GM12878 (cell line): Measurements from ENCODE around the gene EPOP. TPM values are rescaled to one million over a fixed set of nuclear protein-coding genes. Genes with fewer than 3 reads are reported as not detected.

ENCODE experiments used
- ATAC-seq: fragments of 200-7000 bp; cut with Tn5 transposase; 3 replicates; pipeline ENCODE4 v1.9.1; 2020; ENCODE audit warnings: mild to moderate bottlenecking, moderate library complexity
- BruUV-seq: library from RNA; stranded (reverse); fragments of 400-500 nt; replicated peaks from 2 replicates; lab custom pipeline; 2021; lab: Mats Ljungman, UMichigan
- CTCF ChIA-PET: fragments of 300-600 bp; sonication (Branson Sonifier 250); formaldehyde crosslinking; extraction: SDS; loops from one replicate; lab custom pipeline; 2021; ENCODE audit warnings: inconsistent platforms; lab: Yijun Ruan, JAX
- POLR2A ChIA-PET: fragments of 350-600 bp; formaldehyde crosslinking; extraction: SDS; loops from one replicate; lab custom pipeline; 2021; ENCODE audit warnings: inconsistent platforms; lab: Charles Lee
- RAD21 ChIA-PET: fragments of 300-600 bp; sonication (Branson Sonifier 250); formaldehyde crosslinking; loops from one replicate; lab custom pipeline; 2023; ENCODE audit warnings: antibody characterized with exemption; ENCODE audit not compliant: unreplicated experiment; lab: Charles Lee
- SMC1A ChIA-PET: fragments of 300-600 bp; sonication (Branson Sonifier 250); formaldehyde crosslinking; loops from one replicate; lab custom pipeline; 2023; ENCODE audit not compliant: unreplicated experiment, uncharacterized antibody; lab: Charles Lee
- DNase-seq: peaks from one replicate; pipeline ENCODE4 v3.0.0-alpha.2; 2011; ENCODE audit warnings: low read depth, low spot score
- FAIRE-seq: peaks from 3 replicates; lab custom pipeline; 2011; peaks lifted over from hg19 to GRCh38; lab: Jason Lieb, UNC
- H2AFZ ChIP-seq: 2 replicates; pipeline ENCODE4 v1.6.0; 2011; ENCODE audit warnings: low read depth, low read length, control low read depth; ENCODE audit not compliant: control insufficient read depth
- H3K27ac ChIP-seq: 2 replicates; pipeline ENCODE4 v1.5.1; 2011; ENCODE audit warnings: control low read depth; ENCODE audit not compliant: control insufficient read depth, insufficient read depth
- H3K27me3 ChIP-seq, 2 experiments: replicated peaks in 1 of 2; 2 replicates each; pipeline versions ENCODE4 v1.6.0 to v1.6.1; 2011; ENCODE audit warnings: low read length in 1 of 2; ENCODE audit not compliant: control insufficient read depth in 2 of 2, insufficient read depth in 2 of 2
- H3K36me3 ChIP-seq, 2 experiments: 2 replicates each; pipeline ENCODE4 v1.5.1; 2011; ENCODE audit warnings: low read length in 1 of 2; ENCODE audit not compliant: control insufficient read depth in 2 of 2, insufficient read depth in 2 of 2
- H3K4me1 ChIP-seq: 2 replicates; pipeline ENCODE4 v1.6.1; 2011; ENCODE audit warnings: mild to moderate bottlenecking, low read length, moderate library complexity, mixed read lengths; ENCODE audit not compliant: control insufficient read depth, insufficient read depth
- H3K4me2 ChIP-seq: 2 replicates; pipeline ENCODE4 v1.6.0; 2011; ENCODE audit warnings: control low read depth; ENCODE audit not compliant: control insufficient read depth, insufficient read depth
- H3K4me3 ChIP-seq: fragments of 200-600 bp; sonication (generic); 2 replicates; pipeline ENCODE4 v1.5.1; 2016
- H3K79me2 ChIP-seq: 2 replicates; pipeline ENCODE4 v1.6.0; 2011; ENCODE audit warnings: low read length; ENCODE audit not compliant: control insufficient read depth, insufficient read depth
- H3K9ac ChIP-seq: 2 replicates; pipeline ENCODE4 v1.8.0; 2011; ENCODE audit warnings: low read length, control low read depth, mixed read lengths; ENCODE audit not compliant: control insufficient read depth, insufficient read depth
- H3K9me3 ChIP-seq: replicated peaks from 3 replicates; pipeline ENCODE4 v1.5.1; 2011; ENCODE audit warnings: mild to moderate bottlenecking, low read length; ENCODE audit not compliant: control insufficient read depth, insufficient read depth
- H4K20me1 ChIP-seq: 2 replicates; pipeline ENCODE4 v1.6.0; 2011; ENCODE audit not compliant: control insufficient read depth, insufficient read depth
- FOXM1 ChIP-seq: IDR thresholded peaks from 2 replicates; pipeline ENCODE4 v1.6.1; 2012; ENCODE audit warnings: low read depth, mild to moderate bottlenecking, inconsistent platforms, low read length, moderate library complexity
- NFYA ChIP-seq: IDR thresholded peaks from 2 replicates; pipeline ENCODE4 v1.6.1; 2011; ENCODE audit warnings: low read depth, mild to moderate bottlenecking, low read length, improper control_type of control experiment, borderline replicate concordance
- POLR2AphosphoS5 ChIP-seq: IDR thresholded peaks from 2 replicates; pipeline ENCODE4 v1.6.1; 2011; ENCODE audit warnings: mild to moderate bottlenecking, low read length, inconsistent platforms
- RAD51 ChIP-seq: fragments of 450-650 bp; IDR thresholded peaks from 2 replicates; pipeline ENCODE4 v1.6.1; 2016; ENCODE audit warnings: moderate library complexity, mild to moderate bottlenecking, inconsistent platforms
- WGBS: methylation state at CpG from one replicate; pipeline ENCODE4 v1.1.6; 2016; ENCODE audit warnings: low lambda C conversion rate; ENCODE audit not compliant: insufficient replicate concordance, insufficient coverage; ENCODE audit errors: missing lambda C conversion rate; 5-methylcytosine and 5-hydroxymethylcytosine counted together
- in situ Hi-C: fragments of 300-500 bp; cut with MboI; formaldehyde crosslinking; loops from 9 replicates; pipeline ENCODE4 v1.14.3; 2018; ENCODE audit warnings: mixed read lengths
- intact Hi-C: fragments of 100-400 bp; cut with micrococcal nuclease; formaldehyde crosslinking; loops from one replicate; pipeline ENCODE4 v1.14.2; 2022; ENCODE audit not compliant: unreplicated experiment
- polyA plus RNA-seq, 11 experiments: library from polyadenylated mRNA; depleted of rRNA in 4 of 11; unstranded in 6 of 11; stranded (reverse) in 5 of 11; fragments of >200 nt; fragmentation: Nextera tagmentation in 4 of 11; fragmentation: Illumina TruSeq in 1 of 11; extraction: Ambion mirVana in 4 of 11; extraction: Trizol in 1 of 11; gene quantifications; 1 replicate in 1 of 11; 2 replicates in 10 of 11; pipeline versions ENCODE4 v1.2.1 to v1.2.3, GENCODE V29; 2011 to 2016; ENCODE audit warnings: inconsistent platforms in 2 of 11, missing spikeins in 2 of 11, low read depth in 1 of 11
- total RNA-seq, 4 experiments: library from RNA; depleted of rRNA in 3 of 4; stranded (reverse); fragments of >200 nt in 3 of 4; fragmentation: Illumina TruSeq in 1 of 4; extraction: Trizol in 1 of 4; gene quantifications; 2 replicates each; pipeline versions ENCODE4 v1.2.1 to v1.2.3, GENCODE V29; 2013 to 2021
- TF ChIP-seq, protein P1 (sequence below), 3 experiments: IDR thresholded peaks in 2 of 3; conservative IDR thresholded peaks in 1 of 3; 2 replicates each; pipeline ENCODE4 v1.5.1; 2011; ENCODE audit warnings: low read depth in 3 of 3, low read length in 3 of 3, mild to moderate bottlenecking in 3 of 3, control low read depth in 2 of 3, moderate library complexity in 2 of 3, inconsistent platforms in 1 of 3, mixed read lengths in 1 of 3; ENCODE audit not compliant: control insufficient read depth in 2 of 3, insufficient read depth in 1 of 3; ENCODE audit errors: extremely low read depth in 1 of 3

EPOP gene
- total and polyA plus RNA-seq, 10 of the 15 experiments (the other 5 are each of a cell fraction or from before 2014, with no cell fraction given): 0.53 to 9.0 (median 3.7) TPM

- no TSS peak for BruUV-seq
- WGBS: 2% methylated on average over 2 of the region's 2 CpGs
- Histone ChIP-seq H3K27ac (no peak overlapping the region), H4K20me1 (peaks cover 4% of the 10 kb centered on the region; the same call in 1 of the 2 replicates), H3K27me3 (peaks cover 8 to 13% of the 10 kb centered on the region in 2 experiments; a peak in 3 of 4 replicates), H3K79me2 (no peaks in the 10 kb centered on the region), H3K36me3 (no peaks in the 10 kb centered on the region), H3K4me2 (no peak overlapping the region), H3K9me3 (no peaks in the 10 kb centered on the region), H3K4me3 (no peak overlapping the region), H3K4me1 (peaks cover 8% of the 10 kb centered on the region), H3K9ac (no peak overlapping the region), H2AFZ (no peak overlapping the region)
- in situ Hi-C loops (loop anchor here (5.0 kb wide), 1 partner anchor 110 kb away; no protein-coding TSS in a partner anchor), intact Hi-C loops (loop anchor here (1.0 to 5.0 kb wide), 7 partner anchors 61 to 244 kb away; no protein-coding TSS in a partner anchor)
- ATAC-seq: no peak
- CTCF ChIA-PET: interaction anchor here (0.6 to 14.9 kb wide), 40 partner anchors 10 to 324 kb away, joined by 3 to 492 read pairs (median 5); partner anchors contain the start of gene GPR179
- SMC1A ChIA-PET: interaction anchor here (0.6 to 10.8 kb wide), 25 partner anchors 9 to 486 kb away, joined by 3 to 227 read pairs (median 4); partner anchors contain the start of gene SRCIN1
- no peak for DNase-seq
- RAD21 ChIA-PET: interaction anchor here (0.6 to 13.5 kb wide), 22 partner anchors 8 to 318 kb away, joined by 3 to 294 read pairs (median 4); partner anchors contain the start of genes ARHGAP23, PSMB3 and SRCIN1
- TF ChIP-seq NFYA: no peak
- TF ChIP-seq, protein P1, sequence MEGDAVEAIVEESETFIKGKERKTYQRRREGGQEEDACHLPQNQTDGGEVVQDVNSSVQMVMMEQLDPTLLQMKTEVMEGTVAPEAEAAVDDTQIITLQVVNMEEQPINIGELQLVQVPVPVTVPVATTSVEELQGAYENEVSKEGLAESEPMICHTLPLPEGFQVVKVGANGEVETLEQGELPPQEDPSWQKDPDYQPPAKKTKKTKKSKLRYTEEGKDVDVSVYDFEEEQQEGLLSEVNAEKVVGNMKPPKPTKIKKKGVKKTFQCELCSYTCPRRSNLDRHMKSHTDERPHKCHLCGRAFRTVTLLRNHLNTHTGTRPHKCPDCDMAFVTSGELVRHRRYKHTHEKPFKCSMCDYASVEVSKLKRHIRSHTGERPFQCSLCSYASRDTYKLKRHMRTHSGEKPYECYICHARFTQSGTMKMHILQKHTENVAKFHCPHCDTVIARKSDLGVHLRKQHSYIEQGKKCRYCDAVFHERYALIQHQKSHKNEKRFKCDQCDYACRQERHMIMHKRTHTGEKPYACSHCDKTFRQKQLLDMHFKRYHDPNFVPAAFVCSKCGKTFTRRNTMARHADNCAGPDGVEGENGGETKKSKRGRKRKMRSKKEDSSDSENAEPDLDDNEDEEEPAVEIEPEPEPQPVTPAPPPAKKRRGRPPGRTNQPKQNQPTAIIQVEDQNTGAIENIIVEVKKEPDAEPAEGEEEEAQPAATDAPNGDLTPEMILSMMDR (IDR thresholded peaks at IDR 0.05 in 2 of 3, conservative IDR thresholded peaks at IDR 0.05 in 1 of 3; ENCODE audit: control insufficient read depth in 2 of 3, extremely low read depth in 1 of 3, insufficient read depth in 1 of 3, low read depth in 3 of 3, low read length in 3 of 3): no peak
- TF ChIP-seq FOXM1: 0 out of 2 replicates have a peak, but pooled peaks have one; percentile 10
- no peak for TF ChIP-seq POLR2AphosphoS5
- TF ChIP-seq RAD51: no peak
- TF ChIP-seq, all 136 proteins: peak for 1
- FAIRE-seq: no peak
- POLR2A ChIA-PET: interaction anchor here (1.0 kb wide), 2 partner anchors 109 to 202 kb away, joined by 3 to 13 read pairs; partner anchors contain the start of gene LASP1
Measured at GRCh38 chr17:38667787-38668122, 7.0 kb downstream of the EPOP start.
